Esophagus squamous epithelium (tissue), 5 donors: ENCODE measurements around the gene CDCA5. TPM values are rescaled to one million over a fixed set of nuclear protein-coding genes. Genes with fewer than 3 reads are reported as not detected.

Experiments
- DNase-seq: peaks from one replicate; lab custom pipeline; 2025; lab: John Stamatoyannopoulos, UW
- H3K27ac ChIP-seq, 4 donors: fragments of 200-600 bp; sonication (generic); one replicate each; pipeline ENCODE4 v1.5.1; 2016 to 2019; ENCODE audit warnings: mild to moderate bottlenecking in 1 of 4
- H3K27me3 ChIP-seq, 4 donors: fragments of 200-600 bp; sonication (generic); 1 replicate in 3 of 4; 2 replicates in 1 of 4; pipeline versions ENCODE4 v1.5.1 to v1.6.0; 2017 to 2021; ENCODE audit warnings: antibody characterized with exemption in 1 of 4
- H3K36me3 ChIP-seq, 3 donors: fragments of 200-600 bp; sonication (generic); one replicate each; pipeline ENCODE4 v1.5.1; 2016 to 2019
- H3K4me1 ChIP-seq, 3 donors: fragments of 200-600 bp; sonication (generic); one replicate each; pipeline ENCODE4 v1.5.1; 2017 to 2019
- H3K4me3 ChIP-seq, 4 donors: fragments of 200-600 bp; sonication (generic); 1 replicate in 3 of 4; 2 replicates in 1 of 4; pipeline ENCODE4 v1.5.1; 2016 to 2019; ENCODE audit warnings: mild to moderate bottlenecking in 2 of 4, moderate library complexity in 1 of 4
- H3K9me3 ChIP-seq, 3 donors: fragments of 200-600 bp; sonication (generic); one replicate each; pipeline ENCODE4 v1.5.1; 2016 to 2019
- POLR2A ChIP-seq, 4 donors: fragments of 450-650 bp; IDR thresholded peaks; one replicate each; pipeline ENCODE4 v1.6.1; 2017; ENCODE audit warnings: antibody characterized with exemption in 4 of 4, mild to moderate bottlenecking in 4 of 4, moderate library complexity in 3 of 4
- WGBS, 2 donors: methylation state at CpG; one replicate each; pipeline ENCODE4 v1.1.5; 2018; 5-methylcytosine and 5-hydroxymethylcytosine counted together
- intact Hi-C: fragments of 100-400 bp; cut with DNase I; formaldehyde crosslinking; loops from one replicate; pipeline ENCODE4 v1.15.0; 2022
- total RNA-seq, 4 donors: library from RNA; depleted of rRNA; stranded (reverse); fragments of >200 nt; gene quantifications; one replicate each; pipeline ENCODE4 v1.1.0, GENCODE V29; 2016
- TF ChIP-seq, protein P1 (sequence below), 6 experiments: fragments of 450-650 bp in 4 of 6; fragments of 200-600 bp in 2 of 6; sonication (generic) in 2 of 6; IDR thresholded peaks; one replicate each; pipeline ENCODE4 v1.5.1; 2016 to 2019; ENCODE audit warnings: antibody characterized with exemption in 6 of 6, mild to moderate bottlenecking in 4 of 6, moderate library complexity in 4 of 6
- donor health status: DM: yes; HTN: yes; CAD: no.

The CDCA5 gene
- total RNA-seq, 4 donors from 2014 or later, result 3.1 to 14.3 (median 9.0) TPM

DNA sequence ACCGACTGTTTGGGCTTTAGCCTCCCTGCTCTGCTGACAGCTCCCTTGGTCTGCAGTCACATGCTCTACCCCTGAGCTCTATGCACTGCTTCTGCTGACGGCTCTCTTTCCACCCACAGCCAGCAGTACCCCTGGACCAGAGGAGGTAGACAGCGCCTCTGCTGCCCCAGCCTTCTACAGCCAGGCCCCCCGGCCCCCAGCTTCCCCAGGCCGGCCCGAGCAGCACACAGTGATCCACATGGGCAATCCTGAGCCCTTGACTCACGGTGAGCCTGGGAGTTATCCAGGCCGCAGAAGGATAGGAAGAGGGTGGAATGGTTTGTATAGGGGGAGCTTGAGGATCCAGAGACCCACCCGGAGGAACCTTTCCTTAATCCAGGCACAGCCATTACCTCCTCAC lies 3.0 kb upstream of the CDCA5 start:
- H3K4me1 ChIP-seq, result peaks cover 11 to 30% (median 14%) of the 10 kb centered on the region in 3 donors
- H3K9me3 ChIP-seq, result no peaks in the 10 kb centered on the region
- DNase-seq, result no peak
- H3K36me3 ChIP-seq, result peaks cover 7 to 51% (median 29%) of the 10 kb centered on the region in 3 donors
- H3K27me3 ChIP-seq, result no peaks in the 10 kb centered on the region
- intact Hi-C loops, result no loop called here
- H3K27ac ChIP-seq, result no peak overlapping the region
- TF ChIP-seq POLR2A (IDR thresholded peaks at IDR 0.05), result no peak
- TF ChIP-seq, protein P1, sequence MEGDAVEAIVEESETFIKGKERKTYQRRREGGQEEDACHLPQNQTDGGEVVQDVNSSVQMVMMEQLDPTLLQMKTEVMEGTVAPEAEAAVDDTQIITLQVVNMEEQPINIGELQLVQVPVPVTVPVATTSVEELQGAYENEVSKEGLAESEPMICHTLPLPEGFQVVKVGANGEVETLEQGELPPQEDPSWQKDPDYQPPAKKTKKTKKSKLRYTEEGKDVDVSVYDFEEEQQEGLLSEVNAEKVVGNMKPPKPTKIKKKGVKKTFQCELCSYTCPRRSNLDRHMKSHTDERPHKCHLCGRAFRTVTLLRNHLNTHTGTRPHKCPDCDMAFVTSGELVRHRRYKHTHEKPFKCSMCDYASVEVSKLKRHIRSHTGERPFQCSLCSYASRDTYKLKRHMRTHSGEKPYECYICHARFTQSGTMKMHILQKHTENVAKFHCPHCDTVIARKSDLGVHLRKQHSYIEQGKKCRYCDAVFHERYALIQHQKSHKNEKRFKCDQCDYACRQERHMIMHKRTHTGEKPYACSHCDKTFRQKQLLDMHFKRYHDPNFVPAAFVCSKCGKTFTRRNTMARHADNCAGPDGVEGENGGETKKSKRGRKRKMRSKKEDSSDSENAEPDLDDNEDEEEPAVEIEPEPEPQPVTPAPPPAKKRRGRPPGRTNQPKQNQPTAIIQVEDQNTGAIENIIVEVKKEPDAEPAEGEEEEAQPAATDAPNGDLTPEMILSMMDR (IDR thresholded peaks at IDR 0.05), result no peak
- no peak overlapping the region for H3K4me3 ChIP-seq
- 75 to 86% methylated on average over 1 to 3 of the region's 9 CpGs for WGBS, 2 donors

DNA sequence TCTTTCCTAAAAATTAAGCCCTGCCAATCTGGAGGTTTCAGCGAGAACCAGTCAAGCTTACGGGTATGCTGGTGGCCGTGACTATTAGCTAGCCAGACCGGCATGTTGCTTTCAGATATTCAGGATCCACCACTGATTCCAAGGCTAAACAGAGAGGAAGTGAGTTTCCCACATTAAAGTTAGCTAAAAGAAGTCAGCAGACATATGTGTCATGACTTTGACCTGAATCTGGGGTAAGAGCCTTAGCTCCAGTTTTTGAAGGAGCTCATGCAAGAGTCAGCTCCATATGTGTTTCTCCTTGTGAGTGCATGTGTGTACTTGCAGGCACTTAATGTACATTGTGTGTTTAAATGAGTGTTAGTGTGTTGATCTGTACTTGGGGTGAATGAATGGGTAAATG lies 1.6 kb upstream of the CDCA5 start:
- H3K27ac ChIP-seq, result no peak overlapping the region
- H3K4me3 ChIP-seq, result no peak overlapping the region
- peaks cover 7 to 51% (median 29%) of the 10 kb centered on the region in 3 donors for H3K36me3 ChIP-seq
- intact Hi-C loops, result no loop called here
- no peaks in the 10 kb centered on the region for H3K27me3 ChIP-seq
- 77 to 85% methylated on average over 4 of the region's 4 CpGs for WGBS, 2 donors
- DNase-seq, result no peak
- H3K9me3 ChIP-seq, result no peaks in the 10 kb centered on the region
- H3K4me1 ChIP-seq, result peaks cover 11 to 30% (median 14%) of the 10 kb centered on the region in 3 donors
- TF ChIP-seq, protein P1 (IDR thresholded peaks at IDR 0.05), result no peak
- no peak for TF ChIP-seq POLR2A (IDR thresholded peaks at IDR 0.05)

DNA sequence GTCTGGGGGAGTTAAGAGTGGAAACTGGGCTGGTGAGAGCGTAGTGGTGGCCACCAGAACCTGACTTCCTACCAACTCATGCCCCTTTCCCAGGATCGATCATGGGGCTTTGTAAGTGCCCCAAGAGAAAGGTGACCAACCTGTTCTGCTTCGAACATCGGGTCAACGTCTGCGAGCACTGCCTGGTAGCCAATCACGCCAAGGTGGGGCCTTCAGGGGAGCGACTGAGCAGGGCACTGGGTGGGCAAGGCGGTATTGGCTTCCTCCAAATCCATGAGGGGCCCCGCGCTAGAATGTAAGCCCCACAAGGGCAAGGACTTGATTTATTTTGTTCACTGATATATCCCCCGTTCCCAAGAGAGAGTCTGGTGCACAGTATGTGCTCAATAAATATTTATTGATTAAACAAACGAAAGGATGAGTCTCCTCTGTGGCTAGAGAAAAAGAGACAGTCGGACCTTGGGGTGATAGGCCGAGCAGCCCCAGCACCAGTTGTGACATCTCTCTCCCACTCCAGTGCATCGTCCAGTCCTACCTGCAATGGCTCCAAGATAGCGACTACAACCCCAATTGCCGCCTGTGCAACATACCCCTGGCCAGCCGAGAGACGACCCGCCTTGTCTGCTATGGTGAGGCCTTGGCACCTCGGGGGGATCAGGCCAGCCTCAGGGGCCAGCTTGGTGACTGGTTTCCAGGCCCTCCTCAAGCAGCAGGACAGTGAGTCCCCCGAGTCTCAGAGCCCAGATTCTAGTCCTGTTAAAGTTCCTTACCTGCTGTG lies 947 bp upstream of the CDCA5 start:
- H3K36me3 ChIP-seq, result peaks cover 7 to 49% (median 29%) of the 10 kb centered on the region in 3 donors
- no peak for DNase-seq
- intact Hi-C loops, result no loop called here
- no peaks in the 10 kb centered on the region for H3K27me3 ChIP-seq
- peak overlapping the region; percentile 90 to 99 (median 97) for H3K27ac ChIP-seq
- H3K4me3 ChIP-seq, result peak overlapping the region; percentile 44 to 90 (median 79)
- no peaks in the 10 kb centered on the region for H3K9me3 ChIP-seq
- H3K4me1 ChIP-seq, result peaks cover 11 to 30% (median 14%) of the 10 kb centered on the region in 3 donors
- no peak for TF ChIP-seq POLR2A (IDR thresholded peaks at IDR 0.05)
- TF ChIP-seq, protein P1 (IDR thresholded peaks at IDR 0.05), result no peak
- 37 to 39% methylated on average over 17 to 23 of the region's 23 CpGs for WGBS, 2 donors

DNA sequence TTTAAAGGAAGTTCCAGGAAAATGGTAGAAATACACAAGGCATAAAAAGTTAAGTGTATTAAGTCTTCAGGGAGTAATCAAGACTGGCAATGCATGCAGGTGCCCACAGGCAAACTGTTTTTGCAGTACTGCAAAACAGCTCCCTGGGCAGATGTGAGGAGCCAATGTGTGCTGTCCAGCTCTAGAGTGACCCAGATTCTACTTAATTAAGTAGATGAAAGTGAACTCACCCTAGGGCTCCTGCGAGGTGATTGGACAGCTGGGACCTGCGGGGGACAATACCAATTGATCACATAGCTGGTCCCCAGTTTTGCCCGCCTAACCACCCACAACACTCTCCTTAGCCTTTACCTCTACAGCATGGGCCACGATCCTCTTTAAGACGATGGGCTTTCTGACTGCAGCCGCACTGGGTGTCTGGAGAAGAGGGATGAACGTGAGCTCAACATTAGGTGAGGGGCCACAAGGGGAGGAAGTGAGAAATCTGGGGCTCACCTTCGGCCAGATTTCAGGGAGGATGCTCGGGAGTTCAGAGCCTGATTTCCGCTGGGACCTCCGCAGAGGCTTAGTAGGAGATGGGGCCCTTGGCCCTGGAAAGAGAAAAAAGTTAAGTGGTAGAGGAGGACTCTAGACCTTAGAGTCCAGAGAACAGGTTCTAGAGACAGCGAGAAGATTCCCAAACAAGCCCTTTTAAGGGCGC lies 556 bp downstream of the CDCA5 start:
- intact Hi-C loops, result no loop called here
- TF ChIP-seq, protein P1 (IDR thresholded peaks at IDR 0.05), result no peak
- no peak for TF ChIP-seq POLR2A (IDR thresholded peaks at IDR 0.05)
- H3K4me3 ChIP-seq, result peak overlapping the region; percentile 44 to 90 (median 79)
- H3K9me3 ChIP-seq, result no peaks in the 10 kb centered on the region
- WGBS, 2 donors, result 2 to 4% methylated on average over 8 to 11 of the region's 13 CpGs
- peak overlapping the region; percentile 90 to 99 (median 97) for H3K27ac ChIP-seq
- no peaks in the 10 kb centered on the region for H3K27me3 ChIP-seq
- peaks cover 5 to 34% (median 27%) of the 10 kb centered on the region in 3 donors for H3K36me3 ChIP-seq
- DNase-seq, result no peak
- peaks cover 11 to 30% (median 14%) of the 10 kb centered on the region in 3 donors for H3K4me1 ChIP-seq
